ENCODE measurements around the gene TPPP3. TPM values are rescaled to one million over a fixed set of nuclear protein-coding genes. Genes with fewer than 3 reads are reported as not detected.

The TPPP3 gene
- total RNA-seq, 4 donors from 2014 or later: 13.4 to 26.6 (median 16.2) TPM

- Histone ChIP-seq H3K27ac (peak overlapping the region; percentile 83 to 85), H3K4me3 (no peak overlapping the region), H3K9me3 (no peaks in the 10 kb centered on the region), H3K36me3 (no peaks in the 10 kb centered on the region), H3K27me3 (no peaks in the 10 kb centered on the region), H3K4me1 (no peaks in the 10 kb centered on the region)
- no peak for TF ChIP-seq POLR2A (IDR thresholded peaks at IDR 0.05)
- no peak for TF ChIP-seq CTCF (IDR thresholded peaks at IDR 0.05)
- DNase-seq: no peak
- intact Hi-C loops (cut with DNase I; ENCODE audit: low total_unique reads): no loop called here
Measured at GRCh38 chr16:67404740-67405226, 11.5 kb upstream of the TPPP3 start.

GRCh38 chr16:67403976-67404555 is 10.8 kb upstream of the TPPP3 start:
- no peaks in the 10 kb centered on the region for H3K27me3 ChIP-seq
- DNase-seq: no peak
- no peak overlapping the region for H3K4me3 ChIP-seq
- H3K9me3 ChIP-seq: no peaks in the 10 kb centered on the region
- intact Hi-C loops (cut with DNase I; ENCODE audit: low total_unique reads): no loop called here
- H3K4me1 ChIP-seq: no peaks in the 10 kb centered on the region
- H3K36me3 ChIP-seq: no peaks in the 10 kb centered on the region
- TF ChIP-seq CTCF (IDR thresholded peaks at IDR 0.05) (no peak), POLR2A (IDR thresholded peaks at IDR 0.05) (no peak)
- H3K27ac ChIP-seq: no peak overlapping the region

GRCh38 chr16:67400901-67401300 is 7.6 kb upstream of the TPPP3 start:
- TF ChIP-seq CTCF (IDR thresholded peaks at IDR 0.05): no peak
- no peak for TF ChIP-seq POLR2A (IDR thresholded peaks at IDR 0.05)
- intact Hi-C loops (cut with DNase I; ENCODE audit: low total_unique reads): no loop called here
- H3K4me1 ChIP-seq: peaks cover 0 to 15% of the 10 kb centered on the region in 2 donors
- no peaks in the 10 kb centered on the region for H3K9me3 ChIP-seq
- H3K4me3 ChIP-seq: no peak overlapping the region
- no peaks in the 10 kb centered on the region for H3K36me3 ChIP-seq
- no peak overlapping the region for H3K27ac ChIP-seq
- no peaks in the 10 kb centered on the region for H3K27me3 ChIP-seq
- no peak for DNase-seq

GRCh38 chr16:67399749-67400704 is 6.7 kb upstream of the TPPP3 start:
- no peaks in the 10 kb centered on the region for H3K9me3 ChIP-seq
- no peak for DNase-seq
- peaks cover 0 to 17% of the 10 kb centered on the region in 2 donors for H3K4me1 ChIP-seq
- no peaks in the 10 kb centered on the region for H3K36me3 ChIP-seq
- H3K27ac ChIP-seq: no peak overlapping the region
- TF ChIP-seq POLR2A (IDR thresholded peaks at IDR 0.05) (no peak), CTCF (IDR thresholded peaks at IDR 0.05) (no peak)
- H3K27me3 ChIP-seq: no peaks in the 10 kb centered on the region
- H3K4me3 ChIP-seq: no peak overlapping the region
- intact Hi-C loops (cut with DNase I; ENCODE audit: low total_unique reads): no loop called here

GRCh38 chr16:67399218-67399733 is 6.0 kb upstream of the TPPP3 start:
- no peaks in the 10 kb centered on the region for H3K27me3 ChIP-seq
- intact Hi-C loops (cut with DNase I; ENCODE audit: low total_unique reads): no loop called here
- peak overlapping the region in 1 of 2 donors; percentile 7 for H3K27ac ChIP-seq
- peak overlapping the region in 1 of 2 donors; percentile 15 for H3K4me3 ChIP-seq
- peaks cover 0 to 17% of the 10 kb centered on the region in 2 donors for H3K4me1 ChIP-seq
- no peaks in the 10 kb centered on the region for H3K36me3 ChIP-seq
- no peaks in the 10 kb centered on the region for H3K9me3 ChIP-seq
- peak; percentile 66 to 74 (median 70) for TF ChIP-seq CTCF (IDR thresholded peaks at IDR 0.05)
- TF ChIP-seq POLR2A (IDR thresholded peaks at IDR 0.05): no peak
- peak in 1 of 2 donors; percentile 56 for DNase-seq
